OCI-LY1 (cell line): ENCODE measurements around the gene SH3BGRL.

Experiments used
- EZH2 ChIP-seq: fragments of 200-600 bp; sonication (generic), shearing (Covaris generic); IDR thresholded peaks from 2 replicates; pipeline ENCODE4 v1.8.0; 2017; ENCODE audit warnings: borderline replicate concordance, mixed run types, mild to moderate bottlenecking, antibody characterized with exemption, low read length, moderate library complexity, mixed read lengths
- TF ChIP-seq, protein P1 (sequence below): fragments of 200-600 bp; sonication (generic), shearing (Covaris generic); IDR thresholded peaks from 2 replicates; pipeline ENCODE4 v1.5.1; 2017; ENCODE audit warnings: mild to moderate bottlenecking, antibody characterized with exemption, low read length, moderate library complexity, mixed read lengths

DNA sequence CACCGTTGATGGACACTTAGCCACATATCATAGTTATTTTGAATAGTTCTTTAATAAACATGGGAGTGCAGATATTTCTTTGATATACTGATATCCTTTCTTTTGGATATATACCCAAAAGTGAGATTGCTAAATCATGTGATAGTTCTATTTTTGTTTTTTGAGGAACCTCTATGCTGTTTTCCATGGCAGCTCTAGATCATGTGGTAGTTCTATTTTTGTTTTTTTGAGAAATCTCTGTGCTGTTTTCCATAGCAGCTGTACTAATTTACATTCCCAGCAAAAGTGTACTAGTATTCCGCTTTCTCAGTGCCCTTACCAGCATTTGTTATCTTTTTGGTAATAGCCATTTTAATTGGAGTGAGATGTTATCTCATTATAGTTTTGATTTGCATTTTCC lies 3.6 kb downstream of the SH3BGRL start:
- TF ChIP-seq, protein P1, sequence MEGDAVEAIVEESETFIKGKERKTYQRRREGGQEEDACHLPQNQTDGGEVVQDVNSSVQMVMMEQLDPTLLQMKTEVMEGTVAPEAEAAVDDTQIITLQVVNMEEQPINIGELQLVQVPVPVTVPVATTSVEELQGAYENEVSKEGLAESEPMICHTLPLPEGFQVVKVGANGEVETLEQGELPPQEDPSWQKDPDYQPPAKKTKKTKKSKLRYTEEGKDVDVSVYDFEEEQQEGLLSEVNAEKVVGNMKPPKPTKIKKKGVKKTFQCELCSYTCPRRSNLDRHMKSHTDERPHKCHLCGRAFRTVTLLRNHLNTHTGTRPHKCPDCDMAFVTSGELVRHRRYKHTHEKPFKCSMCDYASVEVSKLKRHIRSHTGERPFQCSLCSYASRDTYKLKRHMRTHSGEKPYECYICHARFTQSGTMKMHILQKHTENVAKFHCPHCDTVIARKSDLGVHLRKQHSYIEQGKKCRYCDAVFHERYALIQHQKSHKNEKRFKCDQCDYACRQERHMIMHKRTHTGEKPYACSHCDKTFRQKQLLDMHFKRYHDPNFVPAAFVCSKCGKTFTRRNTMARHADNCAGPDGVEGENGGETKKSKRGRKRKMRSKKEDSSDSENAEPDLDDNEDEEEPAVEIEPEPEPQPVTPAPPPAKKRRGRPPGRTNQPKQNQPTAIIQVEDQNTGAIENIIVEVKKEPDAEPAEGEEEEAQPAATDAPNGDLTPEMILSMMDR = no peak
- TF ChIP-seq EZH2 = no peak
